ENCODE data around the gene MYL5.
A peak's percentile ranks its signal among the peaks of the same experiment; 100 is the strongest.

Gene MYL5

GRCh38 chr4:682490-683172 lies 8.3 kb downstream of the MYL5 start:
- H3K4me3 ChIP-seq (ENCODE audit: low read depth, low read length) = no peak overlapping the region
- DNase-seq (ENCODE audit: low read depth) = no peak
- TF ChIP-seq MAX (IDR thresholded peaks at IDR 0.05; ENCODE audit: low read depth, low read length) (no peak), POLR2A (IDR thresholded peaks at IDR 0.05; ENCODE audit: extremely low read depth, insufficient read length) (no peak), MYC (IDR thresholded peaks at IDR 0.05; ENCODE audit: low read depth, low read length) (no peak), CTCF (IDR thresholded peaks at IDR 0.05; ENCODE audit: low read depth, low read length) (no peak)

- no peak for DNase-seq (ENCODE audit: low read depth)
- H3K4me3 ChIP-seq (ENCODE audit: low read depth, low read length) = no peak overlapping the region
- no peak for TF ChIP-seq MYC (IDR thresholded peaks at IDR 0.05; ENCODE audit: low read depth, low read length)
- TF ChIP-seq MAX (IDR thresholded peaks at IDR 0.05; ENCODE audit: low read depth, low read length) = no peak
- no peak for TF ChIP-seq CTCF (IDR thresholded peaks at IDR 0.05; ENCODE audit: low read depth, low read length)
- TF ChIP-seq POLR2A (IDR thresholded peaks at IDR 0.05; ENCODE audit: extremely low read depth, insufficient read length) = no peak
Observed at GRCh38 chr4:683247-683897, 9.0 kb downstream of the MYL5 start.

- DNase-seq (ENCODE audit: low read depth) = peak; percentile 77
- no peak for TF ChIP-seq POLR2A (IDR thresholded peaks at IDR 0.05; ENCODE audit: extremely low read depth, insufficient read length)
- peak; percentile 81 for TF ChIP-seq CTCF (IDR thresholded peaks at IDR 0.05; ENCODE audit: low read depth, low read length)
- TF ChIP-seq MAX (IDR thresholded peaks at IDR 0.05; ENCODE audit: low read depth, low read length) = peak; percentile 30; the same call in 1 of the 2 replicates
- TF ChIP-seq MYC (IDR thresholded peaks at IDR 0.05; ENCODE audit: low read depth, low read length) = no peak
- no peak overlapping the region for H3K4me3 ChIP-seq (ENCODE audit: low read depth, low read length)
Observed at GRCh38 chr4:683982-684622, 9.8 kb downstream of the MYL5 start.

- TF ChIP-seq POLR2A (IDR thresholded peaks at IDR 0.05; ENCODE audit: extremely low read depth, insufficient read length) = no peak
- no peak for TF ChIP-seq MYC (IDR thresholded peaks at IDR 0.05; ENCODE audit: low read depth, low read length)
- no peak for TF ChIP-seq CTCF (IDR thresholded peaks at IDR 0.05; ENCODE audit: low read depth, low read length)
- TF ChIP-seq MAX (IDR thresholded peaks at IDR 0.05; ENCODE audit: low read depth, low read length) = no peak
- DNase-seq (ENCODE audit: low read depth) = no peak
- H3K4me3 ChIP-seq (ENCODE audit: low read depth, low read length) = no peak overlapping the region
Observed at GRCh38 chr4:684623-685327, 10.4 kb downstream of the MYL5 start.

GRCh38 chr4:685679-686412 lies 11.5 kb downstream of the MYL5 start:
- H3K4me3 ChIP-seq (ENCODE audit: low read depth, low read length) = no peak overlapping the region
- TF ChIP-seq CTCF (IDR thresholded peaks at IDR 0.05; ENCODE audit: low read depth, low read length) = no peak
- no peak for TF ChIP-seq MAX (IDR thresholded peaks at IDR 0.05; ENCODE audit: low read depth, low read length)
- no peak for TF ChIP-seq POLR2A (IDR thresholded peaks at IDR 0.05; ENCODE audit: extremely low read depth, insufficient read length)
- no peak for TF ChIP-seq MYC (IDR thresholded peaks at IDR 0.05; ENCODE audit: low read depth, low read length)
- DNase-seq (ENCODE audit: low read depth) = no peak
